Dermis microvascular lymphatic vessel endothelial cell (primary cell): ENCODE results near the gene GUSB. TPM values are rescaled to one million over a fixed set of nuclear protein-coding genes. Genes with fewer than 3 reads are reported as not detected.

Source experiments
- DNase-seq, 2 donors: peaks; one replicate each; pipeline versions ENCODE4 v3.0.0 to v3.0.0-alpha.2; 2010; ENCODE audit warnings: low read depth in 2 of 2
- total RNA-seq: library from RNA; depleted of rRNA; stranded (reverse); fragments of >200 nt; gene quantifications from 2 replicates; pipeline ENCODE4 v1.2.1, GENCODE V29; 2014

Gene GUSB
- total RNA-seq, 1 donor from 2014 or later: 37.7 TPM

DNA sequence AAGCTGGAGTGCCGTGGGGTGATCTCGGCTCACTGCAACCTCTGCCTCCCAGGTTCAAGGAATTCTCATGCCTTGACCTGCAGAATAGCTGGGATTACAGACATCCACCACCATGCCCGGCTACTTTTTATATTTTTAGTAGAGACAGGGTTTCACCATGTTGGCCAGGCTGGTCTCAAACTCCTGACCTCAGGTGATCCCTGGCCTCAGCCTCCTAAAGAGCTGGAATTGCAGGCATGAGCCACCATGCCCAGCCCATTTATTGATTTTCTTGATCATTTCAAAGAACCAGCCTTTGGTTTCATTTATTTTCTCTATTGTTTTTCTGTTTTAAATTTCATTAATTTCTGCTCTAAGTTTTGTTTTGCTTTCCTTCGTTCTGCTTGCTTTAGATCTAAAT lies 50.3 kb downstream of the GUSB start:
- no peak for DNase-seq

DNA sequence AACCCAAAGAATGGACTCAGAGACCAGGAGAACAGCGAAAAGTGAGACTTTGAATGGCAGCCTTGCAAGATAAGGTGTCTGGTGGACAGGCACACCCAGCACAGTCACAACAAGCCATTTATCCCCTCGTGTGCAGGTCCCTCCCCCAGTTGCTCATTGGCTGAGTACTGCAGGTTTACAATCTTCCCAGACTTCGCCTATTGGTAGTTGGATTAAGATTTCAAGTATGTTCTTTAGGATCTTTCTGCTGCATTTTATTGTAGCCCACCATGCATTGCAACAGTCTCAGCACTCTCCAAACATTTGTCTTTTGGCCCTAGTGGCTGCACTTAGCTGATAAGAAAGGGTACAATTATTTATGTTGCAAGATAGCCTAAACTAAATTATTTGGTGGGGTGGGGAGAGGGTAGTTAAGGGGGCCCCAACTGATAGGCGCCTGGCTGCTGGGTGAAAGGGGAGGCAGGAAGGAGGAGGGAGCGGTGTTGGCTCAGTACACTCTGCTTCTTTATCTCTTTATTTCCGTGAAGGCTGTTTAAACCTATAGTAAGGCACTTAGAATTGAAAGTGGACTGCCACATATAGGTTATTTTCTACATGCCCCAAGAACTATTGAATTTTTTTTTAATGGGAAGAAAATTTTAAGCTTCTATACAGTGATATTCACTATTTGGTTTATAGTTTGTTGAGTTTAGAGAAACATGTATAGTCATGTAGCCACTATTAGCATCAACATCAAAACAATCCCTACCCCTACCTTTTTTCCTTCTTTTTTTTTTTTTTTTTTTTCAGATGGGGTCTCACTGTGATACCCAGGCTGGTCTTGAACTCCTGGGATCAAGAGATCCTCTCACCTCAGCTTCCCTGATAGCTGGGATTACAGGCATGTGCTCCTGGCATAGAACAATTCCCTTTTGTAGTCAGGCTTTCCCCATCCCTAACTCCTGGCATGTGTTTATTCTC lies 54.2 kb downstream of the GUSB start:
- DNase-seq: no peak

DNA sequence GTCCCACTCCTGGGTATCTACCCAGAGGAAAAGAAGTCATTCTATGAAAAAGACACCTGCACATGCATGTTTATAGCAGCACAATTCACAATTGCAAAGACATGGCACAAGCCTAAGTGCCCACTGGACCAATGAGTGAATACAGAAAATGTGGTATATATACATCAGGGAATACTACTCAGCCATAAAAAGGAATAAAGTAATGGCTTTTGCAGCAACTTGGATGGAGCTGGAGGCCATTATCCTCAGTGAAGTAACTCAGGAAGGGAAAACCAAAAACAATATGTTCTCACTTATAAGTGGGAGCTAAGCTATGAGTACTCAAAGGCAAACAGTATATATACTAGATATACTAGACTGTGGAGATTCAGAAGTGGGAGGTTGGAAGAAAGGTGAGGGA lies 55.4 kb downstream of the GUSB start:
- no peak for DNase-seq

DNA sequence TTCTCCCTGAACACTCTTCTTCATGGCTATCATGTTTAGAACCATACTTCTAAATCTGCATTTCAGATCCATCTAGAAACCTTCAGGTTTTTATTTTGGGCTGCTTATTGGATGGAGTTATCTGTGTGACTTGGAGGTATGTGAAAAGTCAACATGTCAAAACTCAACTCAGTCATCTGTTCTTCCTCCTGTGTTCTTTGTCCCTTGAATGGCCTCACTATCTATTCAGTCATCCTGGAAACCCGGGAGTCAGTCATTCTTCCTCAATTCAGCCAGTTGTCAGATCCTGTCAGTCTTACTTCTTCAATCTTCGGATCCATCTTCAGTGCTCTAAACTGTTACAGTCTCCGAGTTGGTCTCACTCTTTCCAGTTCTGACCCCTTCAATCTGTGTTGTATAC lies 57.0 kb downstream of the GUSB start:
- DNase-seq: no peak

DNA sequence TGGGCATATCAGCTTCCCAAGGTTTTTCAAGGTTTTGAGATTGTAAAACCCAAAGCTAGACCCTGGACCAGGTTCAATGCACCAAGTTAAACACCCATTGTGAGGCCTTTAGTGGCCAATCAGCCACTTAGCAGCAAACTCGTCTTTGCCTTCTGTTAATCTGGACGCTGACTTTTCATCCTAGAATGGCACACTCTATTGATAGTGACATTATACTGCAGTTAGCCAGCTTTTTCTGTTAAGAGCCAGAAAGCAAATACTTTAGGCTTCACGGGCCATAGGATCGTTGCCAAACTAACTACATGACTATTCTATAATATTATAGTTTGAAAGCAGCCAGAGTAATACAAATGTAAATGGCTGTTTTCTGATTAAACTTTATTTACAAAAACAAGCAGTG lies 57.8 kb downstream of the GUSB start:
- DNase-seq: no peak

DNA sequence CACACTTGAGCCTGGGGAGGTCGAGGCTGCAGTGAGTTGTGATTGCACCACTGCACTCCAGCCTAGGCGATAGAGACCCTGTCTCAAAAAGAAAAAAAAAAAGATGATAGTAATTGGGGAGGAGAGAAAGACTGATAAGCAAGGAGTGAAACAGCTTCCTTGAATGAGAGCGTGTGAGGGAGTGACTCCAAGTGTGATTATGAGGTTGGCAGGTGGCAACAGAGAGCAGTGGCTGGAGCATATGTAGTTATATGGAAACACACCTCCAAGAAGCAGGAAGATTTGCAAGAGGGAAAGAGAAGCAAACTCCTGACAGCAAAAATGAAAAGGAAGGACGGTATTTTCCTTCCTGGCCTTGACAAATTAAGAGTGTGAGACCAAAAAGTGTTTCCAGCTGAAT lies 58.7 kb downstream of the GUSB start:
- no peak for DNase-seq

DNA sequence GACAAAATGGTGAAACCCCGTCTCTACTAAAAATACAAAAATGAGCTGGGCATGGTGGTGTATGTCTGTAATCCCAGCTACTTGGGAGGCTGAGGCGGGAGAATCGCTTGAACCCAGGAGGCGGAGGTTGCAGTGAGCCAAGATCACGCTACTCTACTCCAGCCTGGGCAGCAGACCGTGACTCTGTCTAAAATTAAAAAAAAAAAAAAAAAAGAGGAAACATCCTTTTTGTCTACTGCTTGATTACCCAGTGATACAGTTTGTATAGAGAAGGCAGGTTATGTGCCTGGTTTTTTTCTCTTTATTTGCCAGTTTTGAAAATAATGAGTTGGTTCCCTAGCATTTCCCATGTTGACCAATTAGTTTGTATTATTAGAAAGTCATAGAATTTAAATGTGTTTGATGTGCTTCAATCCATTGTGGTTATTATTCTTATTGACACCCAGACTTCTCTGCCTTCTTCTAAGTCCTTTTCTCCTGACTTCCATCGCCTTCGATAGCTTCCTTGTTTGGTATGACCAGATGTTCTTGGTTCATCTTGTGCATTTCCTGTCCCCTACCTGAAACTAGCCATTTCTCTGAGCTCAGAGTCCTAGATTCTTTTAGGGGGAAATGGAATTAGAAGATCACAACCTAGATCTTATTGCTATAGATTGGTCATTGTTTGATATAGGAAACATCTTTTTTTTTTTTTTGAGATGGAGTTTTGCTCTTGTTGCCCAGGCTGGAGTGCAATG lies 65.9 kb downstream of the GUSB start:
- no peak for DNase-seq

DNA sequence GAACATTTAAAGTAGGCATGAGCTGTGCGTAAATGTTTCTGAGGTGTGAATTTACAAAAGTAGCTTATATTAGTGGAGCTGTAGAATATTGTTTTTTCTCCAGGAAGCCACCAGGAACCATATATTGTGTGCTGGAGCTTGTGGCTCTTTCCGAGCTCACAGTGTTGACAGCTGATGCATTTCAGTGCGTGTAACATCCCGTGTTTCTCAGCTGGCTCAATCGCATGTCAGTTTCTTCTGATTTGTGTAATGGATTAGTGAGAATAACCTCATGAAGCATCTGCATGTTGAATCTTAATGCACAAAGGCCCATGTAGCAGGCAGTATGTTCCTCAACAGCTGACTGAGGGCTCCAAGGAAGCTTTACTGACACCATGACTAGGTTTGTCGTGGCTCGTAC lies 69.8 kb downstream of the GUSB start:
- DNase-seq: peak in 1 of 2 donors; percentile 13

Other genes with a start within 250 kb of the GUSB start
- 16.6 and 22.9 TPM in 2 replicates for gene VKORC1L1, start 109.1 kb downstream of the GUSB start, total RNA-seq
- 58.4 and 60.7 TPM in 2 replicates for gene ASL, start 93.6 kb upstream of the GUSB start, total RNA-seq
- 21.4 and 25.5 TPM in 2 replicates for gene CRCP, start 132.6 kb upstream of the GUSB start, total RNA-seq
- 21.8 and 32.1 TPM in 2 replicates for gene TPST1, start 223.1 kb upstream of the GUSB start, total RNA-seq